NK-92 treated with Interleukin-12 subunit alpha and Interleukin-12 subunit beta, amount 100 ng/mL, for 24 hours (cell line): ENCODE measurements around the gene SRPK2.
"Not testable (repeated sequence)": the region's sequence is repeated elsewhere in the genome, so short reads cannot be mapped to it uniquely, and the experiment has no call there.

Source experiments
- DNase-seq: peaks from one replicate; lab custom pipeline; 2025; lab: John Stamatoyannopoulos, UW

The SRPK2 gene

GRCh38 chr7:105267244-105267643 lies 121.5 kb downstream of the SRPK2 start:
- no peak for DNase-seq

GRCh38 chr7:105264707-105265106 lies 124.0 kb downstream of the SRPK2 start:
- no peak for DNase-seq

GRCh38 chr7:105261689-105262088 lies 127.0 kb downstream of the SRPK2 start:
- no peak for DNase-seq

- not testable (repeated sequence) for DNase-seq
Measured at GRCh38 chr7:105260201-105260871, 128.4 kb downstream of the SRPK2 start.

GRCh38 chr7:105258919-105259318 lies 129.8 kb downstream of the SRPK2 start:
- DNase-seq = not testable (repeated sequence)

- no peak for DNase-seq
Measured at GRCh38 chr7:105257338-105257737, 131.4 kb downstream of the SRPK2 start.

DNA sequence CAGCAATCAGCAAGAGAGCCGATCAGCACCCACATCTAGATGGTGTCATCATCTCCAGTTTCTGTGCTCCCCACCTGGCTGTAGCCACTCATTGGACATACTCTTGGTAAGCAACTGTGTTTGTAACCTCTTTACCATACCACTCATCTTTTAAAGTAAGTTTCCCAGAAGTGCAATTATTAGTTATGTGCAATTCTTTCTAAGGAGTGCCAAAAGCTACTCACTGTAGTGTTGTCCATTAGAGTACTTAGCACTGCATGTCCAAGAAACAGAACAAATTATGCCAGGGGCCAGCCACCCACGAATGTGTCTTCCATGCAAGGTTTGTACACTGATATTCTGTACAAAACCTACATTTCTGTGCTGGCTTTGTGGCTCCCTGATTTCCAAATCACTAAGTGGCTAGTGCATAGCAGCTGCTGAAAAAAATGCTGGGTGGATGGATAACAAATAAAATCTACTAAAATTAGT lies 131.9 kb downstream of the SRPK2 start:
- no peak for DNase-seq

DNA sequence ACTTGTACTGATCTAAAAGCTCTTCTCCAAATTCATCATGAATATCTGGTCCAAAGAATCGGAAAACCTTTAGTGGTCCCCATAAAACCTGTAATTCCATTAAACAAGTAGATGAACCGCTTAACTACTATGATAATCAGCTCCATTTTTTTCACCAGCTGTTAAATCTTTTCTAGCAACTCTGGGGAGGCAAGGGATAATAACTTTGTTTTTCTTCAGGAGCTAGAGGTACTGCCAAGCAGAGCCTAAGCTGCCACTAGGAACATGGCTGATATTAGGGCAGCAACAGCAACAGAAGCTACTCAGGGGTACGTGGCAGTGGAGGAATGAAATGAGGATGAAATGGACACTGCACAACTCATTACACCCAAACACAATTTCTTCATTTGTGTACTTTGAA lies 138.0 kb downstream of the SRPK2 start:
- DNase-seq = no peak

DNA sequence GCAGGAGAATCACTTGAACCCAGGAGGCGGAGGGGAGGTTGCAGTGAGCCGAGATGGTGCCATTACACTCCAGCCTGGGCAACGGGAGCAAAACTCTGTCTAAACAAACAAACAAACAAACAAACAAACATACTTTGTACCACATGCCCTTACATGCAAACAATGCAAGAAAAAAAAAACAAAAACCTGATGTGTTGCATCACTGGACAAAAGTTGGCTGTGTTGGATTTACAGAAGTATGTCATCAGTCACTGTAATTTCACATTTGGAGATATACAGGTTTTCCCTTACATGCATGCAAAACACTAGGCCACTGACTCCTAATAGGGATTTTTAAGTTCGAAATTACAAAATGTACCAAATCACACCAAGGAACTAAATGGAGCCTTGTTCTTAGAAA lies 138.5 kb downstream of the SRPK2 start:
- DNase-seq = no peak

- DNase-seq = no peak
Measured at GRCh38 chr7:105249216-105249615, 139.5 kb downstream of the SRPK2 start.

DNA sequence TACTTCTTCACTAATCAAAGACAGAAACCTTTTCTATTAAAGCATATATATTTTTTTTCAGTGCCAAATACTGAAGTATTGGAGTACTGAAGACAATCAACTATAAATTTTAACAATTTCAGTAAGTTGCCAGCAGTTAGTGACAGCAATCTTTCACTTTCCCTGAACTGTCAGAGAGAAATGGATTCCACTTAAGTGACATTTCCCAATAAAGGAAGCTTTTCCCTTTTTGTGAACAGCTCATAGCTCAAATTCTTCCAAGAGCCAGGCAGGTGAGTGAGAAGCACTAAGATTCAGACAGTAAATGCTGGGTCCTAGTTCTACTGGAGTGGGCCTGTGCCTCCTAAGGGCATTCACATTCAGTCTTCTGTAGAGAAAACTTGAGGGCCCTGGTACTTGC lies 142.0 kb downstream of the SRPK2 start:
- DNase-seq = no peak

DNA sequence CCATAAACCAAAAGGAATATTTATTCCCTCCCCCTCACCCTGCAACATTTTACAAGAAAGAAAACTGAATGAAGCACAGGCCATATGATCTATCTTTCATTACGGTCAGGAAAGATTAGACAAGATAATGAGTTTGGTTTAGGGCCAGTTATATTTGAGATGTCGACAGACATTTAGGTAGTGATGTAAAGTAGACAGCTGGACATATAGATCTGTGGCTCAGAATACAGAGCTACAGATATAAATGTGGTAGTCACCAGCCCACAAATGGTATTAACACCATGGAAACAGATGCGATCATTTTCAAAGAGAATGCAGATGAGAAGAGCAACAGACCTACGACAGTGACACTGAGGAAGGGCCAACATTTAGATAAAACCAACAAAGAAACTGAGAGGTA lies 142.5 kb downstream of the SRPK2 start:
- DNase-seq = no peak

DNA sequence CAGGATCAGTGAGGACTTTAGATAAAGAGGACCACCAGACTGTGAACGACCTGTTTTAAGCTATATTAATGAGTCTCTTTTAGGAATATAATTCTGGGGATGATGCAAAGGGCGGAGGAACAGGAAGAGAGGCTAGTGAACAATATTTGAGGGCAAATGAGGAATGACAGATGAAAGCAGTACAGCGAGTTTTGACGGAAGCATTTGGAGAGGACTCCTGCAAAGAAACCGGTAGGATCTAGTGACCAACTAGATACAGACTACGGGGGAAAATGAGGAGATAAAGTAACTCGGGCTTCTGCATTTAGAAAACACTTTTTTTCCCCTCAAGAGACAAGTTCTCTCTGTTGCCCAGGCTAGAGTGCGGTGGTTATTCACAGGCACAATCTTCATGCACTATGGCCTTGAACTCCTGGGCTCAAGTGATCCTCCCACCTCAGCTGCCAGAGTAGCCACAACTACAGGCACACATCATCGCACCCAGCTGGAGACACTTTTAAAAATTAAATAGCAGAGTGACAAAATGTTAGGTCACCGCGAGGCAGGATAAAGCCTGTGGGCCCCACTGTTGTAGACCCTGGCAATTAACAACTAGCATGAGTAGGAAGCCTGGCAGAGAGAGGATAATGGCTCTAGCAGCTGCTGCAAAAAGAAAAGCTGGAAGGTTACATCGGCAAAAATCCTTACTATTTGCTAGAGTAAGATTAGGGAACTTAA lies 143.2 kb downstream of the SRPK2 start:
- no peak for DNase-seq

- DNase-seq = no peak
Measured at GRCh38 chr7:105244594-105244993, 144.1 kb downstream of the SRPK2 start.

DNA sequence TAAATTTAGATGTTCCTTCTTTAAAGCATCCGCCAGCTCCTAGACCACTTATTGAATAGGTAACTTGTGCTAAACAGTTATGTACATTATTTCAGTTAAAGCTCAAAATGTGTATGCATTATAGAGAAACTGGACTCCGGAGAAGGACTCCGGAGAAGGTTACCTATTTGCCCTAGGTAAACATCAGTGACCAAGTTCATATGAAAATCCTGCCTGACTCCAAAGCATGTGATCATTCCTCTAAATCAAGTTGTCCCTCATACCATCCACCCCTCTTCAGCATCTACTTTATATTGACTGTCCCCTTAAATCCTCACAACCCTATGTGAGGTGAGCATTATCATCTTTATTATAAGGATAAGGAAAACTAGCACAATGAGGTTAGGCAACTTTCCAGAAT lies 147.5 kb downstream of the SRPK2 start:
- no peak for DNase-seq

GRCh38 chr7:105238198-105238765 lies 150.4 kb downstream of the SRPK2 start:
- DNase-seq = no peak

GRCh38 chr7:105234886-105235285 lies 153.8 kb downstream of the SRPK2 start:
- DNase-seq = no peak

DNA sequence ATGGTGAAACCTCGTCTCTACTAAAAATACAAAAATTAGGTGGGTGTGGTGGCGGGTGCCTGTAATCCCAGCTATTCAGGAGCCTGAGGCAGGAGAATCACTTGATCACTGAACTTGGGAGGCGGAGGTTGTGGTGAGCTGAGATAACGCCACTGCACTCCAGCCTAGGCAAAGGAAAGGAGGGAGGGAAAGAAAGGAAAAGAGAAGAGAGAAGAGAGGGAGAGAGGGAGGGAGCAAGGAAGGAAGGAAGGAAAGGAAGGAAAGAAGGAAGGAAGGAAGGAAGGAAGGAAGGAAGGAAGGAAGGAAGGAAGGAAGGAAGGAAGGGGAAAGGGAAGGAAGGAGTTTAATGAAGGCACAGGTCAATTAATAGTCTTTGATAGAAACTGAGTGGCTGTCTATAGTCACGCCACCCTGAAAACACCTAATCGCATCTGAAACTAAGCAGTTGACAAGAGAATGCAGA lies 155.9 kb downstream of the SRPK2 start:
- not testable (repeated sequence) for DNase-seq

- no peak for DNase-seq
Measured at GRCh38 chr7:105230486-105230885, 158.2 kb downstream of the SRPK2 start.

- no peak for DNase-seq
Measured at GRCh38 chr7:105229641-105230040, 159.1 kb downstream of the SRPK2 start.

GRCh38 chr7:105228555-105228954 lies 160.2 kb downstream of the SRPK2 start:
- no peak for DNase-seq

GRCh38 chr7:105227391-105227790 lies 161.3 kb downstream of the SRPK2 start:
- no peak for DNase-seq
